Colonic mucosa (tissue), 4 donors: ENCODE data around the gene TYRP1. TPM values are rescaled to one million over a fixed set of nuclear protein-coding genes. Genes with fewer than 3 reads are reported as not detected.

Source experiments
- DNase-seq: peaks from one replicate; pipeline ENCODE4 v3.0.0-alpha.2; 2020
- H3K27ac ChIP-seq: fragments of 200-600 bp; one replicate; pipeline ENCODE4 v1.8.0; 2021
- H3K27me3 ChIP-seq: fragments of 200-600 bp; one replicate; pipeline ENCODE4 v1.8.0; 2021
- H3K36me3 ChIP-seq: fragments of 200-600 bp; one replicate; pipeline ENCODE4 v1.8.0; 2021
- H3K4me1 ChIP-seq: fragments of 200-600 bp; one replicate; pipeline ENCODE4 v1.8.0; 2021; ENCODE audit warnings: mild to moderate bottlenecking
- H3K4me3 ChIP-seq: fragments of 200-600 bp; one replicate; pipeline ENCODE4 v1.8.0; 2021
- H3K9ac ChIP-seq, 2 donors: one replicate each; pipeline ENCODE4 v1.7.0; 2013; ENCODE audit warnings: control low read depth in 2 of 2, low read depth in 2 of 2, low read length in 2 of 2
- H3K9me3 ChIP-seq: fragments of 200-600 bp; one replicate; pipeline ENCODE4 v1.8.0; 2021
- CTCF ChIP-seq: fragments of 200-600 bp; IDR thresholded peaks from one replicate; pipeline ENCODE4 v1.8.0; 2022; ENCODE audit warnings: antibody characterized with exemption, mild to moderate bottlenecking
- intact Hi-C: fragments of 100-400 bp; cut with DNase I; formaldehyde crosslinking; loops from one replicate; pipeline ENCODE4 v1.14.1; 2022
- total RNA-seq, 2 donors: library from RNA; stranded (reverse); fragmentation: NEBNext Ultra II Directional in 1 of 2; extraction: Animal tissue kit (Norgen Biotek cat#: 25700) in 1 of 2; gene quantifications; one replicate each; pipeline ENCODE4 v1.2.1, GENCODE V29; 2021
- donor health status: healthy.
- donor health status: DM: no; HTN: no; CAD: no.
- donor health status: DM: no; HTN: no; CAD: no.

The TYRP1 gene
- total RNA-seq, 2 donors from 2014 or later, result 0.30 to 1.4 TPM

- Histone ChIP-seq H3K9ac (no peak overlapping the region), H3K36me3 (no peaks in the 10 kb centered on the region), H3K4me1 (no peaks in the 10 kb centered on the region), H3K27me3 (no peaks in the 10 kb centered on the region), H3K27ac (no peak overlapping the region), H3K4me3 (no peak overlapping the region), H3K9me3 (no peaks in the 10 kb centered on the region)
- no peak for TF ChIP-seq CTCF
- intact Hi-C loops, result no loop called here
- DNase-seq, result no peak
Measured at GRCh38 chr9:12730198-12730597, 37.0 kb downstream of the TYRP1 start.

GRCh38 chr9:12730927-12731326 lies 37.7 kb downstream of the TYRP1 start:
- DNase-seq, result no peak
- intact Hi-C loops, result no loop called here
- H3K36me3 ChIP-seq, result no peaks in the 10 kb centered on the region
- H3K9ac ChIP-seq, result no peak overlapping the region
- H3K27ac ChIP-seq, result no peak overlapping the region
- no peak overlapping the region for H3K4me3 ChIP-seq
- no peaks in the 10 kb centered on the region for H3K9me3 ChIP-seq
- no peaks in the 10 kb centered on the region for H3K27me3 ChIP-seq
- TF ChIP-seq CTCF, result no peak
- no peaks in the 10 kb centered on the region for H3K4me1 ChIP-seq

- no peaks in the 10 kb centered on the region for H3K9me3 ChIP-seq
- no peak for TF ChIP-seq CTCF
- H3K4me1 ChIP-seq, result no peaks in the 10 kb centered on the region
- intact Hi-C loops, result no loop called here
- no peak overlapping the region for H3K4me3 ChIP-seq
- no peaks in the 10 kb centered on the region for H3K27me3 ChIP-seq
- no peak overlapping the region for H3K27ac ChIP-seq
- H3K36me3 ChIP-seq, result no peaks in the 10 kb centered on the region
- DNase-seq, result no peak
- H3K9ac ChIP-seq, result no peak overlapping the region
Measured at GRCh38 chr9:12732971-12733370, 39.8 kb downstream of the TYRP1 start.

GRCh38 chr9:12735665-12736064 lies 42.5 kb downstream of the TYRP1 start:
- H3K4me3 ChIP-seq, result no peak overlapping the region
- no peaks in the 10 kb centered on the region for H3K27me3 ChIP-seq
- H3K9me3 ChIP-seq, result no peaks in the 10 kb centered on the region
- intact Hi-C loops, result no loop called here
- H3K27ac ChIP-seq, result no peak overlapping the region
- DNase-seq, result no peak
- no peaks in the 10 kb centered on the region for H3K36me3 ChIP-seq
- TF ChIP-seq CTCF, result no peak
- H3K9ac ChIP-seq, result no peak overlapping the region
- no peaks in the 10 kb centered on the region for H3K4me1 ChIP-seq

GRCh38 chr9:12737871-12738270 lies 44.7 kb downstream of the TYRP1 start:
- Histone ChIP-seq H3K9ac (no peak overlapping the region), H3K4me3 (no peak overlapping the region), H3K9me3 (no peaks in the 10 kb centered on the region), H3K4me1 (no peaks in the 10 kb centered on the region), H3K36me3 (no peaks in the 10 kb centered on the region), H3K27me3 (no peaks in the 10 kb centered on the region), H3K27ac (no peak overlapping the region)
- DNase-seq, result no peak
- no peak for TF ChIP-seq CTCF
- intact Hi-C loops, result no loop called here
